ENCODE measurements around the gene IFNGR2.

IFNGR2 gene

GRCh38 chr21:33481314-33481943, 78.2 kb downstream of the IFNGR2 start:
- peak in 2 of 51 donors; percentile 0 to 1 for DNase-seq
